Ectodermal cell (in vitro differentiated cells): ENCODE results near the gene MROH2A.
"Not testable (repeated sequence)": the region's sequence is repeated elsewhere in the genome, so short reads cannot be mapped to it uniquely, and the experiment has no call there.

Source experiments
- H3K27ac ChIP-seq: 2 replicates; pipeline ENCODE4 v1.7.0; 2013; ENCODE audit warnings: mild to moderate bottlenecking, low read depth, low read length; ENCODE audit not compliant: insufficient read depth, poor library complexity, severe bottlenecking
- H3K27me3 ChIP-seq: 2 replicates; pipeline ENCODE4 v1.7.0; 2013; ENCODE audit warnings: mild to moderate bottlenecking, low read length; ENCODE audit not compliant: insufficient read depth, control insufficient read depth, poor library complexity, severe bottlenecking
- H3K36me3 ChIP-seq: one replicate; pipeline ENCODE4 v1.7.0; 2013; ENCODE audit warnings: low read length; ENCODE audit not compliant: control insufficient read depth, insufficient read depth
- H3K4me1 ChIP-seq: one replicate; pipeline ENCODE4 v1.7.0; 2013; ENCODE audit warnings: low read length; ENCODE audit not compliant: control insufficient read depth, insufficient read depth
- H3K4me3 ChIP-seq: 2 replicates; pipeline ENCODE4 v1.7.0; 2013; ENCODE audit warnings: low read depth, low read length, control low read depth; ENCODE audit not compliant: insufficient read depth
- H3K9me3 ChIP-seq: 2 replicates; pipeline ENCODE4 v1.7.0; 2013; ENCODE audit warnings: mild to moderate bottlenecking, low read length, moderate library complexity; ENCODE audit not compliant: control insufficient read depth
- WGBS, 2 experiments: methylation state at CpG; one replicate each; pipeline ENCODE4 v1.1.7; 2013; ENCODE audit warnings: missing lambda C conversion rate in 2 of 2; 5-methylcytosine and 5-hydroxymethylcytosine counted together

The MROH2A gene

DNA sequence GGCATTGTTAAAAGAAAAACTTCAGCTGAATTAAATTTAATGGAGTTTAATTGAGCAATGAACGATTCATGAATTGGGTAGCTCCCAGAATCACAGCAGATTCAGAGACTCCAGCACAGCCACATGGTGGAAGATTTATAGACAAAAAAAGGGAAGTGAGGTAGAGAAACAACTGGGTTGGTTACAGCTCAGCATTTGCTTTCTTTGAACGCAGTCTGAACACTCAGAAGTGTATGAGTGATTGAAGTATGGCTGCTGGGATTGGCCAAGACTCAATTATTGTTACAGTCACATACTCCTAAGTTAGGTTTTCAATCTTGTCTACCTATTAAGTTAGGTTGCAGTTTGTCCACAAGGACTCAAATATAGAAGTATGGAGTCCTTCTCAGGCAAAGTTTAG lies 94.0 kb downstream of the MROH2A start:
- H3K4me3 ChIP-seq, H3K9me3 ChIP-seq, H3K27ac ChIP-seq, H3K36me3 ChIP-seq, H3K4me1 ChIP-seq: not testable (repeated sequence)
- 84 to 86% methylated on average over 2 of the region's 2 CpGs for WGBS, 2 experiments
- peaks cover 28% of the 10 kb centered on the region for H3K27me3 ChIP-seq

DNA sequence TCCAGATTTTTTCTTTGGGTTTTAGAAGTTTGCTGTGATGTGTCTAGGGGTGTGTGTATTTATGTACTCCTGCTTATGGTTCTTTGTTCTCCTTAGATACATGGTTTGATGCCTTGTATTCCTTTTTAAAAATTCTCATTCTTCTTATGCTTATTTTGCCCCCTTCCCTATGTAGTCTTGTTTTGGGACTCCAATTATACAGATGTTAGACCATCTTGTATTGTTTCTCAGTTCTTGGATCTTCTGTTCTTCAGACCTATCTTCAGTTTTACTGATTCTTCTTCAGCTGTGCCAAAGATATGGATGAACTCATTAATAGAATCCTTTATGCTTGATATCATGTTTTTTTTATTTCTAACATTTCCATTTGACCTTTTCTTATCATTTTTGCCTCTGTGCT lies 104.2 kb downstream of the MROH2A start:
- H3K4me3 ChIP-seq = no peak overlapping the region
- H3K27me3 ChIP-seq = peaks cover 6% of the 10 kb centered on the region
- H3K27ac ChIP-seq = no peak overlapping the region
- H3K9me3 ChIP-seq = peaks cover 3% of the 10 kb centered on the region
- H3K4me1 ChIP-seq = no peaks in the 10 kb centered on the region
- no peaks in the 10 kb centered on the region for H3K36me3 ChIP-seq
